Measurements from ENCODE around the gene RBM26.
"Not testable (repeated sequence)": the region's sequence is repeated elsewhere in the genome, so short reads cannot be mapped to it uniquely, and the experiment has no call there.

RBM26 gene

DNA sequence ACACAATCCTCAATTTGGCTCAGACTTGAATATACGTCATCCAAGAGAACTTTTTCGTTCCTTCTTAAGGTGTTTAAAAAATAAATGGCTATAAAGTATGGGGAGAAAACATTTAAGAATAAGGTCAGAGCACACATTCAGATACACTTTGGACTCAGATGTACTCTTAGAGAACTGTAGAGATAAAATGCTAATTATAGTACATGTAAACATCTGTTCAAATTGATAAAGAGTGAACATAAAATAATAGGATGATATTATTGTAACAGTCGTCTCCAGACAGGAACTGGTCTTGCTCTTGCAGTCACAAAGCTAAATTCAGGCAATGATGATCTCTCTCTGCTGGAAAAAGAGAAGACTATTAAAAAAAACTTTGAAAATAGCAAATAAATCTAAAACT, 91.4 kb downstream of the RBM26 start:
- no peak for DNase-seq

DNA sequence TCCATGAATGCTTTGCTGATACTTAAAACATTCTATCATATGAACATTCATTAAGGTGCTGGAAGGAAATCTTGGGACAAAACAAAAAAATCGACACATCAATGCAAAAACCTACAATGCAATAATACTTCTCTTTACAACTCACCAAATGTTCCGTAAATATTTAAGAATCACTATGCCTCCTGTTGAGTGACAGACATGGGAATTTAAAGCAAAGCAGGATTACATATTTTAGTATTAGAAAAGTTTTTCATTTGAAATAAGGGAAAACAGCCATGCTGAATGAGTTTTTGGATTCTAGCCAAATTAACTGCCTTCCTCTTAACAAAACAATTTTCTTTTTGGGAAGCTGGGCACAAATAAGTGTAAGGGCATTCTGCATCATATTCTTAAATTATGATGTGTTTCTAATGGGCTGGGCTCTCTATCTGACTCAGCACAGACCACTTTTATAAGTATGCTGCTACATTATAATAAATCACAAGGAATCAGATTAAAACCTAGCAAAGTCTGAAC, 93.7 kb downstream of the RBM26 start:
- no peak for DNase-seq

DNA sequence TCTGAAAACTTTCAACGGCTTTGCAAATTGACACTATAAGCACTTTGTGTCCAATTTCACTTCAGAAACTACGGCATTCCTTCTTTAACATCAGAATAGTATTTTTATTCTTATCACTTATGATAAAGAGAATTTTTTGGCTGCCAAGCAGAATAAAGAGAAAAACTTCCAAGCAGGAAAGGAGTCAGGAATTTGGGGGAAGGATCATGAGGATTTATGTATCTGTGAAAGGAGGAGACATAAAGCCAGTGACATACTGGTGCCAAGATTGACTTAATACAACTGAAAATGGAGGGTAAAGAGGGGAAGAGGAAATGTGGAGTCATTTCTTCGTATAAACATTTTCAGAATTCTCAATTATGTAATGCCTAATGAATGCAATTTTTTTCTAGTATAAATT, 94.7 kb downstream of the RBM26 start:
- DNase-seq = no peak

DNA sequence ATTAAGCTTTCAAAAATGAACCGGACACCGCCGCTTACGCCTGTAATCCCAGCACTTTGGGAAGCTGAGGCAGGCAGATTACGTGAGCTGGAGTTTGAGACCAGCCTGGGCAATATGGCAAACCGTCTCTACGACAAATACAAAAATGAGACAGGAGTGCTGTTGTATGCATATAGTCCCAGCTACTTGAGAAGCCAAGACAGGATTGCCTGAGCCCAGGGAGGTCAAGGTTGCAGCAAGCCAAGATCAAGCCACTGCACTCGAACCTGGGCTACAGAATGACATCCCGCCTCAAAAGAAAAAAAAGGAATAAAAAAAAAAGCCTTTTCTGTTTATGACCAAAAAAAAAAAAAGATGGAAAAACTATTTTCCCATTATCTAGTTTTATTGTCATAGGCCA, 96.4 kb downstream of the RBM26 start:
- no peak for DNase-seq

DNA sequence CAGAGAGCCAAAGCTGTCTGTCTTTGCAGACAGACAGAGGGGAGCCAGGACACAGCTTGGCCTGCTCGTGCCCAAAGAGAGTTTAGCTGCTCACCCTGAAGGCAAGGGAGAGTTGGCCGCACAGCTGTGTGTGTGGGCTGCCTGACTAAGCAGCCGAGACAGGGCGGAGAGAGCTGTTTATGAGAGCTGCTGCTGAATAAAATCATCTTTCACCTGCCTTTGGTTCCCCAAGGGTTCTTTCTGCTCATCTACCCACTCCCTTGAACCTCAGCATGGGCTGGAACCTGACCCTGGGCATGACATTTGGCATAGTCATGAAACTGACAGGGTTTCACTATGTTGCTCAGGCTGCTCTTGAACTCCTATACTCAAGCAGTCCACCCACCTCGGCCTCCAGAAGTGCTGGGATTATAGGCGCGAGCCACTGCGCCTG, 98.2 kb downstream of the RBM26 start:
- DNase-seq = no peak

DNA sequence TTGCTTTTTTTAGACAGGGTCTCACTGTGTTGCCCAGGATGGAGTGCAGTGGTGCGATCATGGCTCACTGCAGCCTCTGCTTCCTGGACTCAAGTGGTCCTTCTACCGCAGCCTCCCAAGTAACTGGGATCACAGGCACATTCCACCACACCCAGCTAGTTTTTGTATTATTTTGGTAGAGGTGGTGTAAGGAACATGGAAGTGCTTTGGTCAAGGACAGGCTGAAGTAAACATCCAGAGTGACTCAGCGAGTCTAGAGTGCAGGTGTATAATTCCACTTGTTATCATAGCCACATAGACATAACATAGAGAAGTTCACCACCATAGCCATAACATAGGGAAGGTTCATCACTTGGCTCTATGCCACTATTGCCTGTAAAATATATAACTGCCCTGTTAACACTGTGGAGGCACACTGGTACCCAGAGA, 98.6 kb downstream of the RBM26 start:
- no peak for DNase-seq

DNA sequence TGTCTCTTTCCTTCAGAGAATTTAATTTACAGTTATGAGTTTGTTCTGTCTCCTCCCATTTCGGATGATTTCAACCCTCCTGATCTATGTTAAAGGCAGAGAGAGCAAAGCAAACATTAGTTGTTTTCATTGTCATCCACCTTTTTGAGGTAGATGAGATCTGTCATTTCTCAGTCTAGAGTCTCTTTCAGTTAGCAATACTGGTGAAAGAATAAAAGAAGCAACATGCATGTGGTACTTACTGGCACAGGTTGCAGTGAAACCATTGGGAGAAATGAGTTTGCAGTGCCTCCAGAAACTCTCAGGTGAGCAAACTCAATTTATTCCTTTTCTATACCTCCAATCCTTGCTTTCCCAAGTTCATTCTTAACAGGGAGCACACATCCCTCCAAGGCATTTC, 99.4 kb downstream of the RBM26 start:
- no peak for DNase-seq

DNA sequence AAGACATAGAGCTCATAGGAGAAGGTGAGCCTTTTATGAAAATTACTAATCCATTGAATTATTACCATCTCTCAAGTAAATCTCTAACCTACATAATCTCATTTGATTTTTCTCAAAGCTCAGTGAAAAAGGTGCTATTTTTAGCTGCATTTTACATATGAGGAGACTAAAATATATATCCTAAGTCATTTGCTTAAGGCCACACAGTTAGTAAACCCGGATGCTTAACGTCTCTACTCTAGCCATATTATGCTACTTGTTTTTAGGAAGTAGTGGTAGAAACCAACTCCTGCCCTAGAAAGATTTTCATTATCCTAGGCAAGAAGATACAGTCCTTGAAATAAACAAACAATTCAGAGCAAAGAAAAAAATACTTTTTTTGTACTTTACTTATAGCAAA, 108.9 kb downstream of the RBM26 start:
- DNase-seq = no peak

DNA sequence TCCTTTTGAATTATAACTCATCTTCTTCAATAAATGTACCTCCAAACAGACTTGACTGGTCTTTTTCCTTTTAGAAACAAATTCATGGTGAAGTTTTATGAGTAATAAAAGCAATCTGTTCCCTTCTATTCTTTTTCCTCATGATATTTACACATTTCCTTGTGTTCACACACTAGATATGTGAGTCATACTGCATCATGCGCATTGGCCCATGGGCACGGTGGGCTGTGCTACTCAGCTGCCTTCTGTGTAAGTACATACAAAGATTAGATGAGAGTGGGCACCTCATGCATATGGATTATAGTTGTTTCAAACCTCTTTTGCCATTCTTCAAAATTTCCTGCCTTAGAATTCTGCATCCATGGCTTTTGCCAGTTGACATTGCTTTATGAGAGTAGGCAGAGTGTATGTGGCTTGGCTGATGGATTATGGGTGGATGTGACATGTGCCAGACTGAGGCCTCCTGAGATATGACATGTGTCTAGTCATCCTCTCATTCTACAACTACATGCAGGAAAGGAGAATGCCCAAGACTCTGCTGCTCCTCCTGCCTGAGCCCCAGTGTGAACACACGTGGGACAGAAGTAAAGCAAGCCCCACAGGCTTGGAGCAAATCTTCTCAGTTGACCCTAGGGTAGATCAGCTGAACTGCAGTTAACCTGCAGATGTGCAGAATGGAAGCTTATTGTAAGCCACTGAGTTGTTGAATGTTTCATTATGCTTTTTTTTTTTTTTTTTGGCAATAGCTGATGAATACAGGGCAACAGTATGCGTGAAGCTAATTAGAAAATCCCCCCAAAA, 109.9 kb downstream of the RBM26 start:
- no peak for DNase-seq

DNA sequence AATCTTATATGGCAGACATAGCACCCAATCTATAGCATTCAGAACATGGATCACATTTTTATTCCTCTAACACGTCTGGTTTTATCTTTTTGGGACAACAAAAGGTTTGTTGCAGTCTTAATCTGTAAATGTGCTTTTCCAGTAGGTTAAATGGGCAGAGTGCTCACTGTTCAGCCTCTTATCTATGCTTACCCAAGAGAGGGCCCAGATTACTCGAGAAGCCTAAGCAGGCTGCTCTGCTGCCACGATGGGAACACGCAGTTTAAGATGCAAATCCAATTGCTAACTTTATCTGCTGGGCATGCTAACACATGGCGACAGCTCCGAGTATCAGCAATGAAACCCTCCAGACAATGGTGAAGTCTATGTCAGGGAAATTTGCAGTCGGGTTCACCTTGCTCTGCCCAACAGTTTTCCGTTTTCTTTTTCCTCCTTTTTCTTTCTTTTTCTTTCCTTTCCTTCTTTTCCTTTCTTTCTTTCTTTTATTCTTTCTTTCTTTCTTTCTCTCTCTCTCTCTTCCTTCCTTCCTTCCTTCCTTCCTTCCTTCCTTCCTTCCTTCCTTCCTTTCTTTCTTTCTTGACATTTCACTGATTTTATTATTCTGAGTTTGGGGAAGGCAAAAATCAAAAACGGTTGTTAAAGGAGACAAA, 115.3 kb downstream of the RBM26 start:
- DNase-seq = no peak

DNA sequence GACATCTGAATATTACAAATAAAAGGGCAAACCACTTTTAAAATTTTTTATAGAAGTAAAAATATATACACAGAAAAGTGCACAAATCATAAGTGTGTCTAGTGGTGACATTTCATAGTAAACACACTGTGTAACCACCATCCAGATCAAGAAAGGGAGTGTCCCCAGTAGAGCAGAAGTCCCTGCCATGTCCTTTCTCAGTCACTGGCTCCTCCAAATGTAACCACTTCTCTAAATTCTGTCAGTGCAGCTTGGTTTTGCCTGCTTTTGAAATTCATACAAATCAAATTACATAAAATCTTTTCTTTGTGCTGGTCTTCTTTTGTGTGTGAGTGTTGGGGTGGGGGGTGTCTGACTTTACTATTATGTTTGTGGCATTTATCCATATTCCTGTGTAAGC, 116.5 kb downstream of the RBM26 start:
- no peak for DNase-seq

DNA sequence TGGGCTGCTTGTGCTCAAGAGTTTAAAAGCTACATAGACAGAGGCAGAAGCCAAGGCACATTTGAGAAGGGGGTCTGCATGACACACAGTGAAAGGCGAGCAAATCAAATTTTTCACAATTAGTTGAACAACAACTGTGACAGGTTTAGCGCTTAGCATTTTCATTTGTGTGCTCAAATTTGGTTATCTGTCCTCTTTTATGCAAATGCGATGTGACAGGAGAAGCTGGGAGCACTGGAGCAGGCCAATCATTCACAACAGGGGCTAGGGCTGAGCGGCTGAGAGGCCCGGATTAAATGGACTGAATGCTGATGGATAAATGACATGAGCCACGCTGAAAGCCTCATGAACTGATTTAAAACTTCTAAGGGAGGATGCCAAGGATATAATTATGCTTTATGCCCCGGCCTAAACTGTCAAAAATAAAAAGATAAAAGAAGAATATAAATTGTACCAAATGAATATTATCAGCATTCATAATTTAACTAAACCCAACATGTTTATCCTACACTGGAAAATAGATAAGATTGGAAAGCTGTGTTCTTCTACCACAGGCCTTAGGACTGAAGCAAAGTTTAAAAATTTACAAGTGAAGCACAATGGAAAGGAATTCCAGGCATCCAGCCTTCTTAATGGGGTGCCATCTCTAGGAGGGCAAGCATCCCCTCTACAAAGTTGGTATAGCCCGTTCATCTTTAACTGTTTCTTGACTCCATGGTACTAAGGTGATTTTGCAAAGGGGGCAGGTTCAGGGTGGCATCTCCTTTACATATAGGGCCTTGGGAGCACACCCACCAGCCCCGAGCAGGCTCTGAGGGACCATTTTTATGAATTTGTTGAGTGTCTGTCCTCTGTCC, 117.9 kb downstream of the RBM26 start:
- no peak for DNase-seq

DNA sequence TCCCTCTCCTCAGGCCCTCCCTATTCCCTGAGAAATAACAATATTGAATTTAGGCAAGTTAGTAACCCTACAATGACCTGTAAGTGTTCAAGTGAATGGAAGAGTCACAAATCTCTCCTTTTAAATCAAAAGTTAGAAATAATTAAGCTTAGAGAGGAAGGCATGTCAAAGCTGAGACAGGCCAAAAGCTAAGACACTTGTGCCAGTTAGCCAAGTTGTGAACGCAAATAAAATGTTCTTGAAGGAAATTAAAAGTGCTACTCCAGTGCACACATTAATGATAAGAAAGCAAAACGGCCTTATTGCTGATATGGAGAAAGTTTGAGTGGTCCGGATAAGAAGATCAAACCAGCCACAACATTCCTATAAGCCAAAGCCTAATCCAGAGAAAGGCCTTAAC, 120.9 kb downstream of the RBM26 start:
- DNase-seq = no peak

DNA sequence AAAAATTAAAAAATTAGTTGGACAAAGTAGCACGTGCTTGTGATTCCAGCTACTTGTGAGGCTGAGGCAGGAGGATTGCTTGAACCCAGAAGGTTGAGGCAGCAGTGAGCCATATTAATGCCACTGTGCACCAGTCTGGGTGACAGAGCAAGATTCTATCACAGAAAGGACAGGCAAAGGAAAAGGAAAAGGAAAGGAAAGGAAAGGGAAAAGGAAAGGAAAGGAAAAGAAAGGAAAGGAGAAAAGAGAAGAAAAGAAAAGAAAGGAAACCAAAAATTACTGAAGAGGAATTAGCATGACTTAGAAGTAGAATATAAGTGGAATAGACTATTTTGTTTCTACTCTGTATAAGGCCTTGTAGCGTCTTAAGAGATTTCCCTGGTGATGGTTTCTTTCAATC, 122.3 kb downstream of the RBM26 start:
- no peak for DNase-seq

DNA sequence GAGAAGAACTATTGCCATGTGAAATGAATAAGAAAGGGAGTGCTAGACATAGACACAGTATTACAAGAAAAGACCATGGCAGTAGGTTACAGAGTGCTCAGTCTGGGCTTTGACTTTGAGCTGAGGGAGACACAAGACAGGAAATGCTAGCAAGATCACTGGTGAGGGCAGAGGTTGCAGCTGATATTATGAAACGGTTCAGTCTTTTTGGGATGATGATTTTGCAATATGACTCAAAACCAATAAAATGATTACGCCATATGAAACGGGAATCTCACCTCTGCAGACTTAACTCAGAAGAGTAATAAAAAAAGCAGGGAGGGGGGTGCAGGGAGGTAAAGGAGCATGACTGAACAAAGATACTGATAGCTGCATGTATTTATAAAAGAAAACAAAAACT, 123.1 kb downstream of the RBM26 start:
- DNase-seq = no peak

DNA sequence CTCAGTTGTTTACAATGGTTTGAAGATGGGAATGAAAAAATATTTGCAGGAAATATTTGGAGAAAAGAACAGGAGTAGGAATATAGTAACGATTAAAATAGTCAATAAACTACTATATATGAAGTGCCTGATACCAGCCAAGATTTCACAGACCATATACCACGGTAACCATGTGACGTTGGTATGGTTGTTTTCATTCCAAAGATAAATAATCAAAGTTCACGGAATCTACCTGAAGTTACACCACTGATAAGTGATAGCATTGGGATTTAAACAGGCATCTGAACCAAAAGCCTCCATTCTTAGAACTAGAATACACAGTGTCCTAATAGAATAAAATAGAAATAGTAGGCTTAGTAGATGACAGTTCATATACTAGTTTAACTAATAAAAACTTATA, 123.5 kb downstream of the RBM26 start:
- no peak for DNase-seq

DNA sequence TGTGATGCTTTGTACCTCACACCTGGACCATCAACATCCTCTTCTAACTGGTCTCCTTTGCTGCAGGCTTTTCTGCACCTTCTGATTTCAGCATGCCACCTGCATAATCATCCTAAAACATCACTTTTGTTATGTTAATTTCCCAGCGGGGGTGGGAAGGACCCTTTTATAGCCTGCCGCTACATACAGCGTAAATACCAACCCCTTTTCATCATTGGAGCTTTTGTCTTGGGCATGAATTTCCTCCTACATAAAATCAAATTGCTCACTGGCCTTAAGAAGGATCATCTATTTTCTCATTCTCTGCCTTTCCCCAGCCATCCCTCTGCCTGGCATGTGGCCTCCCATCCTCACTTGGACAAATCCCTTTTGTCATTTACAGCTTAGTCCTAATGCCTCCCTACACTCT, 124.7 kb downstream of the RBM26 start:
- DNase-seq = no peak

DNA sequence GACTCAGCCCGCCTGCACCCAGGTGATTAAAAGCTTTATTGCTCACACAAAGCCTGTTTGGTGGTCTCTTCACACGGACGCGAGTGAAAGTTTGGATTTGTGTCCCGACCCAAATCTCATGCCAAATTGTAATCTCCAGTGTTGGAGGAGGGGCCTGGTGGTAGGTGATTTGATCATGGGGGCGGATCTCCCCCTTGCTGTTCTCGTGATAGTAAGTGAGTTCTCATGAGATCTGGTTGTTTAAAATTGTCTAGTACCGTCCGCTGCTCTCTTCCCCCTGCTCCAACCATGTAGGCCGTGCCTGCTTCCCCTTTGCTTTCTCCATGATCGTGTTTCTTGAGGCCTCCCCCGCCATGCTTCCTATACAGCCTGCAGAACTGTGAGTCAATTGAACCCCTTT, 126.3 kb downstream of the RBM26 start:
- DNase-seq = not testable (repeated sequence)

DNA sequence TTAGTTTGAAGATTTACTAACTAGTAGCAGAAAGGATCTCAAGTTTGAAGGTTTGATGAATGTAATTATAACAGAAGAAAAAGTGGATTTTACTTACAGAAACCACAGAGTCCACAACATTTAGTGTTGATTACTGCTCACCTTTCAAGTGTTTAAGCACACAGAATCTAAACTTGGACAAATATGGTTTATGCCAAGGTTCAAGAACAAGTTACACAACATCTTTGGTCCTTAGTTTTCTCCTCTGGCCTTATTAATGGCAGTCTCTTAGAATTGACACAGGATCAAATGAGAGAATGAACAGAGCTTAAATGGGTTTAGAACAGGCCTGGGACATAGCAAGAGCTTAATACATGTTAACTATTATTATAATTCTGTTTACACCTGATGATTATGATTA, 133.0 kb downstream of the RBM26 start:
- DNase-seq = no peak

DNA sequence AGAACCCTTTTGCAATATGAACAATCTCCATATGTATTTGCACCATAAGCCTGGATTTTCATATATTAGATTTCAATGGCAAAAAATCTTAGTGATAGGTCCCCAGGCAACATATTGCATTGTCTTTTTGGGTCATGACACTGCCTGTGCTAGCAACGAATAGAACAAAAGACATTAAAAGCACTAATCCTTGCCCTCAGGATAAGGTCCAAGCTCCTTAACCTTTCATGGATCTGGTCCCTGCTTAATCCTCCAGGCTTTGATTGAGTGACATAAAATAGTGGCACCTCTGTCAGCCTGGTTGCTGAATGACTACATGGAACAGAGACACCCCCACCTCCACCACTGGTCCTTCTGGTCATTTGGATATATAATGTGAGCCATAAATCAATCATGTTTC, 134.4 kb downstream of the RBM26 start:
- no peak for DNase-seq

DNA sequence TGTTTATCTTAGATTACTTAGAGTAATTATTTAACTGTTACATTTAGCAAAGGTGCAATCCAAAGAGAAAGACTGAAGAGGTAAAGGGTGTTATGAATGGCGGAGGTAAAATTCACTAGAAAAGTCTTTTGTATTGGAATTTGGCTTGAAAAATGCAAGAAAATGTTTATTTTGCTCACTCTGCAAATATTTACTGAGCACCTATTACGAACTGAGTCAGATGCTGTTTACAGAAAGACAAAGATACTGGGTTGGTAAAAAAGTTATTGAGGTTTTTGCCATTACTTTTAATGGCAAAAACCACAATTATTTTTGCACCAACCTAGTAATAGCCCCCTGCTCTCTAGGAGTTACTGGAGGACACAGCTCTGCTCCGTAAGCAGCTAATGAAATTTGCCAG, 135.2 kb downstream of the RBM26 start:
- DNase-seq = no peak

Data from NCI-H1105 (cell line).